Neural cell (in vitro differentiated cells): Measurements from ENCODE around the gene SLC16A10. TPM values are rescaled to one million over a fixed set of nuclear protein-coding genes. Genes with fewer than 3 reads are reported as not detected.

Source experiments
- H2AFZ ChIP-seq: fragments of 200-600, 300-800 bp; sonication (generic), shearing (Covaris generic); 2 replicates; pipeline ENCODE4 v1.6.0; 2014; ENCODE audit warnings: low read depth, mild to moderate bottlenecking, antibody characterized with exemption, low read length, moderate library complexity
- H3F3A ChIP-seq: fragments of 200-600 bp; shearing (Covaris generic); 2 replicates; pipeline ENCODE4 v1.6.1; 2016; ENCODE audit warnings: mild to moderate bottlenecking, moderate library complexity, mixed read lengths, antibody characterized with exemption, low read length; ENCODE audit not compliant: insufficient read depth, poor library complexity, severe bottlenecking
- H3K27ac ChIP-seq: fragments of 200-600, 300-800 bp; sonication (generic), shearing (Covaris generic); 2 replicates; pipeline ENCODE4 v1.5.1; 2014; ENCODE audit warnings: mild to moderate bottlenecking, low read length, moderate library complexity
- H3K27me3 ChIP-seq: fragments of 300-800, 200-600 bp; sonication (generic), shearing (Covaris generic); 2 replicates; pipeline ENCODE4 v1.6.0; 2014; ENCODE audit warnings: mild to moderate bottlenecking, low read depth, low read length, moderate library complexity; ENCODE audit not compliant: insufficient read depth
- H3K36me3 ChIP-seq: fragments of 300-800, 200-600 bp; sonication (generic), shearing (Covaris generic); 2 replicates; pipeline ENCODE4 v1.5.1; 2014; ENCODE audit warnings: mild to moderate bottlenecking, antibody characterized with exemption, low read length, moderate library complexity; ENCODE audit not compliant: insufficient read depth
- H3K4me2 ChIP-seq: fragments of 300-800, 200-600 bp; sonication (generic), shearing (Covaris generic); 2 replicates; pipeline ENCODE4 v1.6.0; 2014; ENCODE audit warnings: mild to moderate bottlenecking, low read length
- H3K4me3 ChIP-seq: fragments of 300-800, 200-600 bp; sonication (generic), shearing (Covaris generic); 2 replicates; pipeline ENCODE4 v1.5.1; 2014; ENCODE audit warnings: mild to moderate bottlenecking, low read length, moderate library complexity
- H3K79me2 ChIP-seq: fragments of 200-600 bp; shearing (Covaris generic); replicated peaks from 2 replicates; pipeline ENCODE4 v1.6.0; 2014; ENCODE audit warnings: mild to moderate bottlenecking, low read length, moderate library complexity; ENCODE audit not compliant: insufficient read depth
- H3K9ac ChIP-seq: fragments of 300-800, 200-600 bp; sonication (generic), shearing (Covaris generic); 2 replicates; pipeline ENCODE4 v1.6.1; 2016; ENCODE audit warnings: mild to moderate bottlenecking, low read length, mixed read lengths
- H3K9me2 ChIP-seq: fragments of 200-600 bp; shearing (Covaris generic); 2 replicates; pipeline ENCODE4 v1.6.1; 2016; ENCODE audit warnings: mild to moderate bottlenecking, low read length, mixed read lengths; ENCODE audit not compliant: insufficient read depth
- H3K9me3 ChIP-seq: fragments of 200-600, 300-800 bp; sonication (generic), shearing (Covaris generic); 2 replicates; pipeline ENCODE4 v1.6.1; 2016; ENCODE audit warnings: mild to moderate bottlenecking, mixed run types, low read length, moderate library complexity, mixed read lengths
- H4K20me1 ChIP-seq: fragments of 200-600 bp; shearing (Covaris generic); 2 replicates; pipeline ENCODE4 v1.6.1; 2016; ENCODE audit warnings: mild to moderate bottlenecking, mixed run types; ENCODE audit not compliant: insufficient read depth
- EP300 ChIP-seq: fragments of 450-650 bp; conservative IDR thresholded peaks from 2 replicates; pipeline ENCODE4 v1.6.1; 2014; ENCODE audit warnings: antibody characterized with exemption, mild to moderate bottlenecking, moderate library complexity; ENCODE audit not compliant: poor library complexity, severe bottlenecking
- EZH2 ChIP-seq: fragments of 200-600, 300-800 bp; shearing (Covaris generic), sonication (generic); IDR thresholded peaks from 2 replicates; pipeline ENCODE4 v1.6.1; 2014; ENCODE audit warnings: antibody characterized with exemption, low read length, borderline replicate concordance, mild to moderate bottlenecking; ENCODE audit not compliant: insufficient read depth, poor library complexity, severe bottlenecking
- MXI1 ChIP-seq: fragments of 450-650 bp; conservative IDR thresholded peaks from 2 replicates; pipeline ENCODE4 v1.6.1; 2014; ENCODE audit warnings: antibody characterized with exemption, mild to moderate bottlenecking; ENCODE audit not compliant: poor library complexity, severe bottlenecking
- POLR2AphosphoS5 ChIP-seq: IDR thresholded peaks from 2 replicates; pipeline ENCODE4 v1.6.1; 2012
- RAD21 ChIP-seq: fragments of 450-650 bp; conservative IDR thresholded peaks from 2 replicates; pipeline ENCODE4 v1.6.1; 2014; ENCODE audit warnings: antibody characterized with exemption, mild to moderate bottlenecking, moderate library complexity
- SMC3 ChIP-seq: fragments of 450-650 bp; conservative IDR thresholded peaks from 2 replicates; pipeline ENCODE4 v1.6.1; 2014; ENCODE audit warnings: antibody characterized with exemption, mild to moderate bottlenecking, moderate library complexity; ENCODE audit not compliant: poor library complexity
- TAF1 ChIP-seq: IDR thresholded peaks from 2 replicates; pipeline ENCODE4 v1.6.1; 2012; ENCODE audit warnings: low read depth
- polyA plus RNA-seq: library from polyadenylated mRNA; depleted of rRNA; stranded (reverse); fragments of >200 nt; gene quantifications from 2 replicates; pipeline ENCODE4 v1.2.3, GENCODE V29; 2014
- TF ChIP-seq, protein P1 (sequence below): fragments of 450-650 bp; IDR thresholded peaks from 2 replicates; pipeline ENCODE4 v1.5.1; 2014; ENCODE audit warnings: antibody characterized with exemption, mild to moderate bottlenecking, moderate library complexity; ENCODE audit not compliant: poor library complexity, severe bottlenecking
- TF ChIP-seq, protein P2 (sequence below): IDR thresholded peaks from 2 replicates; pipeline ENCODE4 v1.6.1; 2012; ENCODE audit warnings: borderline replicate concordance

Gene SLC16A10
- polyA plus RNA-seq, 1 donor from 2014 or later, result 1.5 TPM

DNA sequence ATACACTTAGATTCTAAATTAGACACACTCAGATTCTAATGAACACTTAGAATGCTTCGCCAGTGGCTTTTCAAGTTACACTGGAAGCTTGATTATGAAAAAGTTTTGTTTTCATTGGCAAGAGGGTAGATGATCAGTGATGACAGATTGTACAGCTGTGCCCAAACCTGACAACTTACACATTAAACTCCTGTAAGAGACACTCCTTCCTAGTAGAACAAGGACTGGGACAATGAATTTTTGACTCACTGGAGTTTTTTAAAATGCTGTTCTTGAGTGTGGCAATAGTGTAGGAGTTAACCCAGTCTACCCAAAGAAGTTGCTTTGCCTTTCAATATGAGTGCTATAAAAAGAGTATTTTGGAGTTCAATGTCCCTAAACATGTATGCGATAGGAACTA lies 140.8 kb downstream of the SLC16A10 start (continued):
- TF ChIP-seq, protein P1, sequence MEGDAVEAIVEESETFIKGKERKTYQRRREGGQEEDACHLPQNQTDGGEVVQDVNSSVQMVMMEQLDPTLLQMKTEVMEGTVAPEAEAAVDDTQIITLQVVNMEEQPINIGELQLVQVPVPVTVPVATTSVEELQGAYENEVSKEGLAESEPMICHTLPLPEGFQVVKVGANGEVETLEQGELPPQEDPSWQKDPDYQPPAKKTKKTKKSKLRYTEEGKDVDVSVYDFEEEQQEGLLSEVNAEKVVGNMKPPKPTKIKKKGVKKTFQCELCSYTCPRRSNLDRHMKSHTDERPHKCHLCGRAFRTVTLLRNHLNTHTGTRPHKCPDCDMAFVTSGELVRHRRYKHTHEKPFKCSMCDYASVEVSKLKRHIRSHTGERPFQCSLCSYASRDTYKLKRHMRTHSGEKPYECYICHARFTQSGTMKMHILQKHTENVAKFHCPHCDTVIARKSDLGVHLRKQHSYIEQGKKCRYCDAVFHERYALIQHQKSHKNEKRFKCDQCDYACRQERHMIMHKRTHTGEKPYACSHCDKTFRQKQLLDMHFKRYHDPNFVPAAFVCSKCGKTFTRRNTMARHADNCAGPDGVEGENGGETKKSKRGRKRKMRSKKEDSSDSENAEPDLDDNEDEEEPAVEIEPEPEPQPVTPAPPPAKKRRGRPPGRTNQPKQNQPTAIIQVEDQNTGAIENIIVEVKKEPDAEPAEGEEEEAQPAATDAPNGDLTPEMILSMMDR, result no peak

DNA sequence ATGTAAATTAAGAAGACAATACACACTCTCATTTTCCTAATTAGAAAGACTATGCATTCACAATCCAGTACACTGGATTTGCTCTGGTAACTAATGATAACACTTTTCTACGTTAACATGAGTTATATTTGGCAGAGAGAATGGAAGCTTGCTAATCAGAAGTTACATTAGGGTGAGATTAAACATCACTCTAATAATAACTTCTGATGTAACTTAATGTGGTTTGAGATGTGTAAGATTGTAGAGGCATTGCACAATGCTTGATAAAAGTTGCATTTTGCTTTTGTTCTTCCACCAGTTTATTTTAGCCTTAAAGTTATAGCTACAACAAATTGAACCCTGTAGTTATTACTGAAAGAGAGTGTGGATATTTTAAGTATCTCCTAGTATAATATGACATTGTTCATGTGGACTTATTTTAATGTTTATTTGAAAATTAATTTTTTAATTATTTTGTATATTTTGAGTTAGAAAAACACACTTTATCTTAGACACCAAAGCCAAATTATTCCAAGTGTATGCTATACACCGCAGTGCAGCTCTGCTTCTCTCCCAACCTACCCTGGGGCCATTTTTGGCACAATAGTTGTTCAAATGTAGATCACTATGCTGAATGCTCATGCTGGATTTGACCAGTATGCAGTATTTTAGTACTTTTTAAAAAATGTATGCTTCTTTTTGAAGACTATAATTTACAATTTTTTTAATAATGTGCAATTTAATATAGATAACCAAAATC lies 143.2 kb downstream of the SLC16A10 start:
- no peaks in the 10 kb centered on the region for H3K27me3 ChIP-seq
- no peaks in the 10 kb centered on the region for H3K9me2 ChIP-seq
- H3K79me2 ChIP-seq, result no peaks in the 10 kb centered on the region
- no peak overlapping the region for H3K4me3 ChIP-seq
- H3K9me3 ChIP-seq, result no peaks in the 10 kb centered on the region
- no peaks in the 10 kb centered on the region for H3K36me3 ChIP-seq
- H3K27ac ChIP-seq, result no peak overlapping the region
- H3F3A ChIP-seq, result no peaks in the 10 kb centered on the region
- no peaks in the 10 kb centered on the region for H4K20me1 ChIP-seq
- no peak overlapping the region for H2AFZ ChIP-seq
- no peak overlapping the region for H3K9ac ChIP-seq
- no peak overlapping the region for H3K4me2 ChIP-seq
- TF ChIP-seq, protein P2, sequence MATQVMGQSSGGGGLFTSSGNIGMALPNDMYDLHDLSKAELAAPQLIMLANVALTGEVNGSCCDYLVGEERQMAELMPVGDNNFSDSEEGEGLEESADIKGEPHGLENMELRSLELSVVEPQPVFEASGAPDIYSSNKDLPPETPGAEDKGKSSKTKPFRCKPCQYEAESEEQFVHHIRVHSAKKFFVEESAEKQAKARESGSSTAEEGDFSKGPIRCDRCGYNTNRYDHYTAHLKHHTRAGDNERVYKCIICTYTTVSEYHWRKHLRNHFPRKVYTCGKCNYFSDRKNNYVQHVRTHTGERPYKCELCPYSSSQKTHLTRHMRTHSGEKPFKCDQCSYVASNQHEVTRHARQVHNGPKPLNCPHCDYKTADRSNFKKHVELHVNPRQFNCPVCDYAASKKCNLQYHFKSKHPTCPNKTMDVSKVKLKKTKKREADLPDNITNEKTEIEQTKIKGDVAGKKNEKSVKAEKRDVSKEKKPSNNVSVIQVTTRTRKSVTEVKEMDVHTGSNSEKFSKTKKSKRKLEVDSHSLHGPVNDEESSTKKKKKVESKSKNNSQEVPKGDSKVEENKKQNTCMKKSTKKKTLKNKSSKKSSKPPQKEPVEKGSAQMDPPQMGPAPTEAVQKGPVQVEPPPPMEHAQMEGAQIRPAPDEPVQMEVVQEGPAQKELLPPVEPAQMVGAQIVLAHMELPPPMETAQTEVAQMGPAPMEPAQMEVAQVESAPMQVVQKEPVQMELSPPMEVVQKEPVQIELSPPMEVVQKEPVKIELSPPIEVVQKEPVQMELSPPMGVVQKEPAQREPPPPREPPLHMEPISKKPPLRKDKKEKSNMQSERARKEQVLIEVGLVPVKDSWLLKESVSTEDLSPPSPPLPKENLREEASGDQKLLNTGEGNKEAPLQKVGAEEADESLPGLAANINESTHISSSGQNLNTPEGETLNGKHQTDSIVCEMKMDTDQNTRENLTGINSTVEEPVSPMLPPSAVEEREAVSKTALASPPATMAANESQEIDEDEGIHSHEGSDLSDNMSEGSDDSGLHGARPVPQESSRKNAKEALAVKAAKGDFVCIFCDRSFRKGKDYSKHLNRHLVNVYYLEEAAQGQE, result no peak
- TF ChIP-seq EP300 (no peak), EZH2 (no peak), POLR2AphosphoS5 (no peak), SMC3 (no peak), MXI1 (no peak), RAD21 (no peak), TAF1 (no peak)
- TF ChIP-seq, protein P1, result no peak
